ENCODE measurements around the gene DGKD.
"Not testable (repeated sequence)": the region's sequence is repeated elsewhere in the genome, so short reads cannot be mapped to it uniquely, and the experiment has no call there.

Gene DGKD

GRCh38 chr2:233365861-233366520 is 11.7 kb downstream of the DGKD start:
- DNase-seq: no peak

DNA sequence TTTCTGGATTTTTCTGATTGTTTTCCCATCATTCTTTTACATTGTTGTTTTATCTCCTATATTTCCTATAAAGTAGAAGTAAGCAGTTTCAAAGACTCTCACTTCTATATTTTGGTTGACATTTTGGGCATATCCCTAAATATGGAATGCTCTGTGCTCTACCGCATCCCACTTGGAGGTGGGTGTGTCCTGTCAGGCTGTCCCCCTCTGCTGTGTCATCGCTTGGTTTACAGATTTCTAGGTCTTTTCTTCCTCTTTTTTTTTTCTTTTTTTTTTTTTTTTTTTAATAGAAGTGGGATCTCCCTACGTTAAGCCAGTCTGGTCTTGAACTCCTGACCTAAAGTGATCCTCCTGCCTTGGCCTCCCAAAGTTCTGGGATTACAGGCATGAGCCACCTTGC is 13.3 kb downstream of the DGKD start:
- DNase-seq: no peak

- DNase-seq: no peak
These were observed 14.5 kb downstream of the DGKD start for GRCh38 chr2:233368756-233369155.

- no peak for DNase-seq
These were observed 15.2 kb downstream of the DGKD start for GRCh38 chr2:233369462-233369861.

DNA sequence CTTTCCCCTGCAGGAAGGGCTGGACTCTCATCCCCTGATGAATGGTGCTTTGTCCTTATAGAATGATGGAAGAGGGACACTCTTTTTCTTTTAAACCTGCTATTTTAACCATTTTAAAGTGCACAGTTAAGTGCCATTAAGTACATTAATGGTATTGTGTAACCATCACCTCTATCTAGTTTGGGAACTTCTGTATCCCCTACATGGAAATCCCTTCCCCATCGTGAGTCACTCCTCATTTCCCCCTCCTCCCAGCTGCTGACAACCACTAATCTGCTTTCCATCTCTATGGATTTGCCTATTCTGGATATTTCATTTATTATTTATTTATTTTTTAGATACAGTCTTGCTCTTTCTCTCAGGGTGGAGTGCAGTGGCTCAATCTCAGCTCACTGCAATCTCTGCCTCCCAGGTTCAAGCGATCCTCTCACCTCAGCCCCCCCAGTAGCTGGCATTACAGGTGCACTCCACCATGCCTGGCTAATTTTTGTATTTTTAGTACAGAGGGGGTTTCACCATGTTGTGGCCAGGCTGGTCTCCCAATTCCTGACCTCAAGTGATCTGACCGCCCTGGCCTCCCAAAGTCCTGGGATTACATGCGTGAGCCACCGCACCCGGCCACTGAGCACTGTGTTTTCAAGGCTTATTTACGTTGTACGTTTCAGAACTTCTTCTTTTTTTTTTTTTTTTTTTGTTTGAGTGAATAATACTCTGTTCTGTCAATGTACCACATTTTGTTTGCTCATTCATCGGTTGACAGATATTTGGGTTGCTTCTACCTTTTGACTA is 15.8 kb downstream of the DGKD start:
- DNase-seq: no peak

DNA sequence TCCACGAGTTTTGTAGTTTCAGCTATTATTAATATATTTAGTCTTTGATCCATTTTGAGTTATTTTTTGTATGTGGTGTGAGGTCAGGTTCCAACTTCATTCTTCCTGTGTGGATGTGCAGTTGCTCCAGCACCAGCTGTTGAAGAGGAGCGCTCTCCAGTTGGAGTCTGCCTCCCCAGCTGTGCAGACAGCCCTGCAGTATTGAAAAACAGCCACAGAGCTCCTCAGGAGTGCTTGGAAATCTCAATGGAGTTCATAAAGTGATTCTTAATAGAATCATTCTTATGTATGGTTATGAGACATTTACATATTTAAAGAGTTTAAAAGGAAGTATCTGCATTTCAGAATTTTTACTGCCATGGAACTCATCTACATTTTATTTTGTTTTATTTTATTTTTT is 17.3 kb downstream of the DGKD start:
- DNase-seq: no peak

- DNase-seq: no peak
These were observed 18.6 kb downstream of the DGKD start for GRCh38 chr2:233372855-233373254.

DNA sequence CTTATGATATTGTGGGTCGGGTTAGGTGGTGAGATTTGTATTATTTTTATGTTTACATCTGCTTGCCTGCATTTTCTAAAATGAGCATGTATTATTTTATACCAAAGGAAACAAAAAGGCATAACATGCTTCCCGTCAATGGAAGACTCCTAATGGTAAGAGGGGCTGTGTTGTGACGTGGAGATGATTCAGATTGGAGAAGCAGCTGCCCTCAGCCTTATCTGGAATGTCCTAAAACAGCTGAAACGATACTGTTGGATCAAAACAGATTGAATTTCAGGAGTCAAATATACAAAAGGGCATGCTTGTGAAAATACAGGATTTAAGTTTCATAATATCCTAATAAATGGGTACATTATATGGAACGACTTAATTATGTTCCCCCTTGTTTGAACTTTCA is 19.0 kb downstream of the DGKD start:
- DNase-seq: no peak

GRCh38 chr2:233374776-233375175 is 20.5 kb downstream of the DGKD start:
- DNase-seq: not testable (repeated sequence)

- no peak for DNase-seq
These were observed 21.4 kb downstream of the DGKD start for GRCh38 chr2:233375490-233376314.

DNA sequence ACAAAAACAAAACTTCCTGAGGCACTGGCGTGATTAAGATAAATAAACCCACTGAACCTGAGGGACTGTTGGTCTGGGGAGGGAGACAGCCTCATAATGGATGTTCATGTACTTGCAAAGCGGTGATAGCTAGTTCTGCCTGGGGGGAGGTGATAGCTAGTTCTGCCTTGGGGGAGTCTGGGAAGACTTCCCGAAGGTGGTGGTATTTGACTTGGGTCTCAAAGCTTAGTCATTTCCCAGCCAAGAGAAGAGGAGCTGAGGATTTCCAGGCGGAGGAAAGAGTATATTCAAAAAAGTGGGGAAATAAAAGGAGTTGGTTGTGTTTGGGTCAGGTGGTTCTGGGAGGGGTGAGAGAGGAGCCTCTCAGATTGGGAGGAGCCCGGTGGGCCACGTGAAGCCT is 24.7 kb downstream of the DGKD start:
- no peak for DNase-seq

- no peak for DNase-seq
These were observed 25.1 kb downstream of the DGKD start for GRCh38 chr2:233379441-233379840.

GRCh38 chr2:233380132-233380895 is 26.0 kb downstream of the DGKD start:
- DNase-seq: no peak

DNA sequence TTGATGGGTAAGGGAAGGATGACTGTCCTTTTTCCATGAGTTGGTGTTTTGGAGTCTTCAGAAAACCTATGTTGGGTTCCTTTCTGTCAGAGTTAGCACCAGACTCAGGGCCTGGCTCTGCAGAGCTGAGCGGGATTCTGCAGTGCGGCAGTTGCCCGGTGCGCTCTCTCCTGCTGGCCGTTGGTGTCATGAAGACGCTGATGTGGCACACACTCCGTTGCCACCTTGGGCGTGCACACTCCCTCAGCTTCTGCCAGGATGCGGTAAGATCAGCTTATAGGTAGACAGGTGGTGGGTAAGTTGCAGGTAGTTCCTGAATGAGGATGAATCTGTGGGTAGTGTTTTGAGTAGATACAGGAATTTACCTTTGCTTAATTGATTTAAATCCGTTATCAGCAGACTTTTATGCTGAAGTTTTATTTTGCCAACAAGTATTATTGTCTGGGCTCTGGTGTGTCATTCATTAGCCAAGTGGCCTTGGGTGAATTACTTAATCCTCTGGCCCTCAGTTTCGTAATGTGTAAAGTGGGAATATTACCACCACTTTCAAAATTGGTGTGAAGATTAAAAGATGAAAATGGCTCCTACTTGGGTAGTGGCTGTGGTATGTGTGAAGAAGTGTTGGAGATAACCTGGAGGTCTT is 26.8 kb downstream of the DGKD start:
- DNase-seq: no peak

GRCh38 chr2:233381638-233381995 is 27.3 kb downstream of the DGKD start:
- DNase-seq: no peak

GRCh38 chr2:233384015-233384414 is 29.7 kb downstream of the DGKD start:
- no peak for DNase-seq

GRCh38 chr2:233384811-233385488 is 30.7 kb downstream of the DGKD start:
- DNase-seq: no peak

GRCh38 chr2:233385489-233386044 is 31.3 kb downstream of the DGKD start:
- no peak for DNase-seq

DNA sequence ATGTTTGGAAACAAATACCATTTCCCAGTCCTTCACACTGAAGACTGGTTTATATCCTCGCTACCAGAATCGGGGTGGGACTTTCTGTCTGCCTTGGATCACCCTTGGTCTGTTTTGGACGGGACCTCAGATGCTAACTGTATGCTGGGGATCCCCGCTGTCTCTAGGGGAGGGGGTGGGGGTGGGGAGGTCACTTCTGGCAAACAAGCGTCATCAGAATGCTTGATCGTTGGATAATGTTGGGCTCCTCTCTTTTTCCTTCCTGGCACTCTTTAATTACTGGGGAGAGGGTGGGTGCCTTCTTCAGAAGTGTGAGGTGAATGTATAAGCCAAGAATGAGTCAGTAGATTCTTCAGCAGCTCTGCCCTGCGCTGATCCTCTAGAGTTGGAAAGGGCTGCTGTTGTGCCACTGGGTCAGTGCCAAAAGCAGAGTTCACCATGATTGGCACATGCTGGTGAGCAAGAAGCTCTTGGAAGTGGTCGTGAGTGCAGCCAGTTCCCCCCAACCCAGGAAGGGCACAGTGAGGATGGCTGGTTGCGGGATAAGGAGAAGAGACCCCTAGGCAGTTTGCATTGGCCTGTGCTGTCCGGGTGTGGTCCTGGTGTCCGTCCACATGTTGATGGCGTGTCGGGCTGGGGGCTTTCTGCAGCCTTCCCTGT is 32.2 kb downstream of the DGKD start:
- DNase-seq: no peak

GRCh38 chr2:233387225-233387624 is 32.9 kb downstream of the DGKD start:
- DNase-seq: no peak
